ENCODE results near the gene NHEJ1.
A peak's percentile ranks its signal among the peaks of the same experiment; 100 is the strongest.

NHEJ1 gene

GRCh38 chr2:219182331-219183150, 21.9 kb upstream of the NHEJ1 start:
- DNase-seq (ENCODE audit: low read depth in 2 of 2) = no peak

GRCh38 chr2:219181531-219181930, 20.9 kb upstream of the NHEJ1 start:
- DNase-seq (ENCODE audit: low read depth in 2 of 2) = no peak

GRCh38 chr2:219180961-219181360, 20.3 kb upstream of the NHEJ1 start:
- no peak for DNase-seq (ENCODE audit: low read depth in 2 of 2)

- no peak for DNase-seq (ENCODE audit: low read depth in 2 of 2)
Measured at GRCh38 chr2:219179601-219180465, 19.2 kb upstream of the NHEJ1 start.

DNA sequence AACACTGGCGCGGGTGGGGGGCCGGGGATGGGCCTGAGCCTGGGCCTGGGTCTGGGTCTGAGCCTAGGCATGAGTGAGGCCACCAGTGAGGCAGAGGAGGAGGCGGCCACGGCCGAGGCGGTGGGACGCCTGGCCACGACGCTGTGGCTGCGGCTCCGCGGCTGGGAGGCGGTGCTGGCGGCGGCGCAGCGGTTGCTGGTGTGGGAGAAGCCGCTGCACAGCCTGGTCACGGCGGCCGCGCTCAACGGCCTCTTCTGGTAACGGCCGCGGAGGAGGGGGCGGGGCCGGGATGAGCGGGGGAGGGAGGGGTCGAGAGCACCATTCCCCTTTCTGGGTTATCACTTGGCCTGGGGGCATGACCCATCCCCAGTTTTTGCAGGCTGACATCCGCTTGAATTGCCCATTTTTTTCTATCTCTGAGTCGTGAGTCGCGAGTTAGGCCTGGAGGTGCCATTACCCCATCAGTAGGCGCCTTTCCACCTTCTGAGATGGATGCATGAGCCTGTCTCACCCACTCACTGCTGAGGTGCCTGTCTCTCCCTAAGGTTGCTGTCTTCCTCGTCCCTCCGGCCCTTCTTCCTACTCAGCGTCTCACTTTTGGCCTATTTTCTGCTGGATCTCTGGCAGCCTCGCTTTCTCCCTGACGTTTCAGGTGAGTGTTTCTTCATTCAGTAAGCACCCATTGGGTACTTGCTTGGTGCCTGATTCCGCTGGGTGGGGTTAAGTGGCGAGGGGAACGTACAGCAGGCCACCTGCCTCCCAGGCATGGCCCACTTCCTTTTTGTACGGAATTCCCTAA, 18.0 kb upstream of the NHEJ1 start:
- DNase-seq (ENCODE audit: low read depth in 2 of 2) = peak in 1 of 2 donors; percentile 21

DNA sequence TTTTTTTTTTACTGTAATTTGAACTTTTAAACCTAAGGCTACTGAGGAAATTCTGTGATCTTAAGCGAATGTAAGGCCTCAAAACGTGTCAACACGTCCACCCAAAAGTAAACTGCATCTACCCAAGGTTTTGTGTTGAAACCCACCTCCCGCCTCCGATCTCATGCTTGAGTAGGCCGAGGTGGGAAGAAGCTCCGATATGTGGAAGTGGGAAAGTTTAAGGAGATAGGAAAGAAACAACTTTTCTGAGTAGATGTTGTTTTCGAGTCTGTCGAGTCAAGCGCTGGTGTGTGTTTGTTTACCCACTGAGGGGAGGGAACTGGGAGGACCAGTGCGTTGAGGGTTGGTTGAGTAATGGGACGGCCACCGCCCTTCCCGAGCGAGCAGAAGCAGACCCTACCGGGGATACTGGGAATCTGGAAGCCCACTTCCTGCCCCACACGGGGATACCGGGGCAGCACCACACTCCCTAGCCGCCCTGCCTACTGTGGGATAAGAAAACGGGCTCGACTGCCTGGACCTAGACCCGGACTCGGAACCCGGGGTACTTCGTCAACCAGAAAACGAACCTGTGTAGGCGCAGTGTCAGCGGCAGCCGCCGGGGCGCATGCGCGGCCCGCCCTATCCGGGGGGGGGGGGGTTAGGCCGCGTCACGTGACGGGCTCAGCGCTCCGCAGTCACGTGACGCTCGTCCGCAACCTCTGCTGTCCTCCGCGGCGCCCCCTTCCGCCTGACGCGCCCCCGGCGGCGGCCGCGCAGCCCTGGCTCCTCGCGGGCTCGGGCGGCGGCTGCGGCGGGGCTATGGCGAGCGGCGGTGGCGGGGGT, 17.1 kb upstream of the NHEJ1 start, which contains the start of gene RETREG2:
TSS of gene RETREG2 (plus strand) at position 724 of the 825 bp plus-strand sequence. CDS start at position 802, 78 bp downstream.
- DNase-seq (ENCODE audit: low read depth in 2 of 2) = peak; percentile 69 to 72

- peak; percentile 81 to 85 for DNase-seq (ENCODE audit: low read depth in 2 of 2)
Measured at GRCh38 chr2:219176818-219177551, 16.4 kb upstream of the NHEJ1 start, which contains the start of gene CNPPD1. CNPPD1 (minus strand) TSS chr2:219176925; CDS start chr2:219176828, 97 bp downstream.

- DNase-seq (ENCODE audit: low read depth in 2 of 2) = no peak
Measured at GRCh38 chr2:219175928-219176817, 15.6 kb upstream of the NHEJ1 start.

GRCh38 chr2:219175486-219175885, 14.9 kb upstream of the NHEJ1 start:
- no peak for DNase-seq (ENCODE audit: low read depth in 2 of 2)

- DNase-seq (ENCODE audit: low read depth in 2 of 2) = no peak
Measured at GRCh38 chr2:219174801-219175200, 14.2 kb upstream of the NHEJ1 start.

DNA sequence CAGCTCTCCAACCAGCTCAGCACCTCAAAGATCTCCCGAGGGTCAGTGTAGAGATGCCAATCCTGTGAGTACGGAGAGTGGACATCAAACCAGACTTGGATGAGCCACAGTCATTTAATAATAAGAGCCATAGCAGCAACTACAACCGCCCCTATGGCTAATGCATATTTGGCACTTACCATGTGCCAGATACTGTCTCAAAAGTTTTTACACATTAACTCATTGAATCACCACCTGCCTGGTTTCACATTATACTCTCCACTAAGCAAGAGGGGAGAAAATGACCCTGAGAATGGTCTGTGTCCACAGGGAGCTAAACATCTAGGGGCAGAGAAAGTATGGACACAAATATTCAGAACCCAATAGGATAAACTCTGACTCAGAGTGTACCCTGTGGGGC, 13.5 kb upstream of the NHEJ1 start:
- DNase-seq (ENCODE audit: low read depth in 2 of 2) = no peak

DNA sequence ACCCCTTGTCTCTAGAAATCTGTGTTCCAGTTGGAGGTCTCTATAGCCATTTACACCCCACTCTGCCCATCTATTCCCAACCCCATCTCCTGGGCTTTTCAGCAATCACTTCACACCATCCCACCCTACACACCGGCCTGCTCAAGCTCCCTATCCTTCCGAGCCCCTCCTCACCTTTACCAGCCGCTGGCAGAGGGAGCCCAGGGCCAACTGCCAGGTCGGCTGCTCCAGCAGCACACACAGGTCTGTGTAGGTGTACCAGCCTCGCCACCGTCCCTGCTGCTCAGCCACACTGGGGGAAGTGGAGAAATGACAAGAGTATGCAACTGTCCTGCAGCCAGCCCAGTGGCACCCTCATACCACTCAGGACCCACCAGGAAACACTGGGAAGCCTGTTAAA, 12.6 kb upstream of the NHEJ1 start:
- DNase-seq (ENCODE audit: low read depth in 2 of 2) = no peak

GRCh38 chr2:219172231-219173154, 11.9 kb upstream of the NHEJ1 start:
- DNase-seq (ENCODE audit: low read depth in 2 of 2) = no peak

- DNase-seq (ENCODE audit: low read depth in 2 of 2) = no peak
Measured at GRCh38 chr2:219171231-219171651, 10.6 kb upstream of the NHEJ1 start.

- DNase-seq (ENCODE audit: low read depth in 2 of 2) = no peak
Measured at GRCh38 chr2:219169930-219170654, 9.5 kb upstream of the NHEJ1 start, which contains the start of gene SLC23A3. SLC23A3 (minus strand) TSS chr2:219170029; CDS start chr2:219169984, 45 bp downstream.

- no peak for DNase-seq (ENCODE audit: low read depth in 2 of 2)
Measured at GRCh38 chr2:219168932-219169331, 8.3 kb upstream of the NHEJ1 start.

GRCh38 chr2:219168526-219168925, 7.9 kb upstream of the NHEJ1 start:
- DNase-seq (ENCODE audit: low read depth in 2 of 2) = no peak
